ENCODE measurements around the gene SPSB1. TPM values are rescaled to one million over a fixed set of nuclear protein-coding genes. Genes with fewer than 3 reads are reported as not detected.
A peak's percentile ranks its signal among the peaks of the same experiment; 100 is the strongest.

SPSB1 gene
- total and polyA plus RNA-seq, 2 of the 4 experiments (the other 2 are of a cell fraction): 16.7 to 19.8 TPM

- in situ Hi-C loops (cut with MboI; ENCODE audit: low sequenced_read_pairs): no loop called here
- Histone ChIP-seq H3K4ac (ENCODE audit: low read depth, low read length) (no peak overlapping the region), H3K14ac (replicated peaks; ENCODE audit: low read depth, low read length) (no peak overlapping the region), H3K4me2 (ENCODE audit: low read depth, low read length) (no peak overlapping the region), H3K18ac (ENCODE audit: low read depth, low read length) (no peak overlapping the region), H2AFZ (replicated peaks; ENCODE audit: low read length, poor library complexity) (no peak overlapping the region), H3K27ac (ENCODE audit: insufficient read depth, low read length) (no peak overlapping the region), H3K27me3 (ENCODE audit: control insufficient read depth, insufficient read depth, low read length) (no peaks in the 10 kb centered on the region), H3K79me1 (ENCODE audit: low read depth in 1 of 2, low read length in 2 of 2) (peaks cover 14 to 33% of the 10 kb centered on the region in 2 experiments), H2BK15ac (ENCODE audit: low read depth, low read length) (no peak overlapping the region), H2BK5ac (ENCODE audit: low read depth, low read length, poor library complexity, severe bottlenecking) (no peak overlapping the region), H3K23ac (ENCODE audit: low read depth, low read length) (no peak overlapping the region), H3K36me3 (ENCODE audit: control insufficient read depth, insufficient read depth, low read length) (peaks cover 34% of the 10 kb centered on the region; the same call in 1 of the 2 replicates), H4K91ac (ENCODE audit: insufficient read depth, low read depth, low read length) (no peak overlapping the region), H3K56ac (ENCODE audit: extremely low read depth, insufficient read depth, low read length) (no peak overlapping the region), H4K5ac (ENCODE audit: low read depth, low read length) (no peak overlapping the region), H4K8ac (ENCODE audit: low read depth in 2 of 2, low read length in 2 of 2) (no peak overlapping the region), H3K9me3 (ENCODE audit: control insufficient read depth, insufficient read depth, low read length) (no peaks in the 10 kb centered on the region), H2AK9ac (replicated peaks; ENCODE audit: low read depth, low read length, poor library complexity) (peak overlapping the region; percentile 15), H2AK5ac (ENCODE audit: low read depth, low read length) (no peak overlapping the region), H2BK20ac (ENCODE audit: low read depth, low read length) (no peak overlapping the region), H3K4me1 (ENCODE audit: control insufficient read depth, insufficient read depth, low read length) (peaks cover 6% of the 10 kb centered on the region), H4K20me1 (ENCODE audit: insufficient read depth, low read length) (peaks cover 17% of the 10 kb centered on the region; the same call in 1 of the 2 replicates), H2BK120ac (ENCODE audit: low read depth, low read length) (no peak overlapping the region), H3K9ac (ENCODE audit: low read depth, low read length) (no peak overlapping the region), H3K9me1 (ENCODE audit: insufficient read depth, low read length) (peaks cover 9% of the 10 kb centered on the region), H3K4me3 (ENCODE audit: insufficient read depth, low read depth, low read length) (no peak overlapping the region)
- DNase-seq (no peak), ATAC-seq (ENCODE audit: low read depth) (no peak)
- dilution Hi-C loops (cut with HindIII; ENCODE audit: low sequenced_read_pairs, unreplicated experiment): no loop called here
- no TSS peak for BruUV-seq (replicated peaks)
- 94% methylated on average over 28 of the region's 50 CpGs; no CpG with 5 or more reads in 1 of the 2 experiments for WGBS, 2 experiments (ENCODE audit: extremely low coverage in 2 of 2, insufficient read length in 1 of 2)
- POLR2A ChIA-PET (ENCODE audit: unreplicated experiment): no interaction called here
- intact Hi-C loops (cut with micrococcal nuclease): no loop called here
- CTCF ChIA-PET: no interaction called here
- no peak for TF ChIP-seq RCOR1 (IDR thresholded peaks at IDR 0.05; ENCODE audit: insufficient replicate concordance, low read length)
- TF ChIP-seq MAZ (IDR thresholded peaks at IDR 0.05; ENCODE audit: borderline replicate concordance, low read depth, low read length): no peak
- TF ChIP-seq MXI1 (IDR thresholded peaks at IDR 0.05; ENCODE audit: borderline replicate concordance, low read depth, low read length): no peak
- TF ChIP-seq USF2 (IDR thresholded peaks at IDR 0.05; ENCODE audit: low read depth, low read length): no peak
- no peak for TF ChIP-seq RAD21 (IDR thresholded peaks at IDR 0.05; ENCODE audit: low read length)
- TF ChIP-seq ELK1 (IDR thresholded peaks at IDR 0.05; ENCODE audit: borderline replicate concordance, low read depth, low read length): no peak
- no peak for TF ChIP-seq FOS (IDR thresholded peaks at IDR 0.05; ENCODE audit: low read depth, low read length)
- TF ChIP-seq POLR2A (IDR thresholded peaks at IDR 0.05; ENCODE audit: low read depth, low read length): no peak
- TF ChIP-seq CTCF (conservative IDR thresholded peaks at IDR 0.05; ENCODE audit: low read depth, low read length): no peak
- no peak for TF ChIP-seq CEBPB (IDR thresholded peaks at IDR 0.05; ENCODE audit: low read depth, low read length)
- TF ChIP-seq SMC3 (IDR thresholded peaks at IDR 0.05; ENCODE audit: low read depth, low read length): no peak
- TF ChIP-seq MAFK (IDR thresholded peaks at IDR 0.05; ENCODE audit: low read depth, low read length): no peak
- no peak for TF ChIP-seq RFX5 (IDR thresholded peaks at IDR 0.05; ENCODE audit: low read depth, low read length)
- TF ChIP-seq CHD1 (IDR thresholded peaks at IDR 0.05; ENCODE audit: low read depth, low read length): no peak
- no peak for TF ChIP-seq NFE2L2 (IDR thresholded peaks at IDR 0.05; ENCODE audit: low read depth, low read length)
These were observed 28.5 kb upstream of the SPSB1 start for GRCh38 chr1:9263984-9264872.

Measured in IMR-90 (cell line).